K562 (cell line): ENCODE measurements around the gene PRRC2A. TPM values are rescaled to one million over a fixed set of nuclear protein-coding genes. Genes with fewer than 3 reads are reported as not detected.

Experiments
- CBFB ChIP-seq: sonication (generic); formaldehyde crosslinking; IDR thresholded peaks from 2 replicates; pipeline ENCODE4 v1.4.0; 2020; ENCODE audit warnings: mild to moderate bottlenecking, missing genetic modification reagents
- HDAC1 ChIP-seq, 2 experiments: fragments of 450-650 bp; IDR thresholded peaks; 2 replicates each; pipeline ENCODE4 v1.6.1; 2016 to 2017; ENCODE audit warnings: inconsistent platforms in 1 of 2, mild to moderate bottlenecking in 1 of 2, moderate library complexity in 1 of 2
- KAT2B ChIP-seq: IDR thresholded peaks from one replicate; pipeline ENCODE4 v1.6.1; 2012; ENCODE audit warnings: low read depth, mild to moderate bottlenecking, control low read depth, inconsistent platforms, low read length, moderate library complexity
- NFE2 ChIP-seq: IDR thresholded peaks from 2 replicates; pipeline ENCODE4 v1.6.1; 2014; ENCODE audit warnings: antibody characterized with exemption, low read depth
- SLC30A9 ChIP-seq: fragments of 250-450 bp; sonication (Bioruptor Pico); IDR thresholded peaks from 2 replicates; pipeline ENCODE4 v1.8.0; 2022; ENCODE audit warnings: mild to moderate bottlenecking, moderate library complexity
- SRF ChIP-seq, 2 experiments: fragments of 250-450, 450-650 bp in 1 of 2; sonication (Bioruptor Pico) in 1 of 2; sonication (generic) in 1 of 2; formaldehyde crosslinking; IDR thresholded peaks; 2 replicates each; pipeline versions ENCODE4 v1.5.0 to v1.5.1; 2020 to 2022; ENCODE audit warnings: mild to moderate bottlenecking in 1 of 2, missing genetic modification reagents in 1 of 2
- THRAP3 ChIP-seq: fragments of 450-650 bp; IDR thresholded peaks from 2 replicates; pipeline ENCODE4 v1.6.1; 2016; ENCODE audit warnings: mild to moderate bottlenecking, inconsistent platforms, borderline replicate concordance
- TSC22D4 ChIP-seq: fragments of 450-650 bp; IDR thresholded peaks from 2 replicates; pipeline ENCODE4 v1.6.1; 2016; ENCODE audit warnings: missing genetic modification characterization, missing biosample characterization, control low read depth
- XRCC5 ChIP-seq: fragments of 200-400 bp; formaldehyde crosslinking; IDR thresholded peaks from 2 replicates; pipeline ENCODE4 v1.6.1; 2017; ENCODE audit warnings: low read depth, mild to moderate bottlenecking, low read length
- ZNF318 ChIP-seq, 2 experiments: fragments of 450-650 bp; IDR thresholded peaks; 2 replicates each; pipeline ENCODE4 v1.6.1; 2016; ENCODE audit warnings: mild to moderate bottlenecking in 2 of 2, borderline replicate concordance in 1 of 2, low read depth in 1 of 2, moderate library complexity in 1 of 2
- ZNF444 ChIP-seq: fragments of 250-450 bp; sonication (Bioruptor Pico); IDR thresholded peaks from 2 replicates; pipeline ENCODE4 v1.4.0; 2020; ENCODE audit warnings: mild to moderate bottlenecking, moderate library complexity
- ZNF740 ChIP-seq, 3 experiments: fragments of 200-800 bp in 1 of 3; sonication (Bioruptor generic) in 1 of 3; sonication (generic) in 1 of 3; formaldehyde crosslinking in 1 of 3; IDR thresholded peaks; 2 replicates each; pipeline versions ENCODE4 v1.6.1 to v1.8.0; 2016 to 2022; ENCODE audit warnings: mild to moderate bottlenecking in 2 of 3, missing compliant biosample characterization in 2 of 3, missing genetic modification characterization in 2 of 3, missing genetic modification reagents in 1 of 3
- ZNF75A ChIP-seq: fragments of 450-650 bp; formaldehyde crosslinking; IDR thresholded peaks from 2 replicates; pipeline ENCODE4 v1.4.0; 2020; ENCODE audit warnings: mild to moderate bottlenecking
- polyA plus RNA-seq, 8 experiments: library from polyadenylated mRNA; depleted of rRNA in 4 of 8; stranded (reverse) in 5 of 8; unstranded in 3 of 8; fragments of >200 nt; fragmentation: Nextera tagmentation in 2 of 8; fragmentation: Illumina TruSeq in 1 of 8; extraction: Ambion mirVana in 2 of 8; extraction: Trizol in 1 of 8; gene quantifications; 2 replicates each; pipeline versions ENCODE4 v1.2.1 to v1.2.3, GENCODE V29; 2011 to 2014; ENCODE audit warnings: inconsistent platforms in 1 of 8, missing spikeins in 1 of 8
- total RNA-seq, 7 experiments: library from RNA; depleted of rRNA in 6 of 7; stranded (reverse); fragments of >200 nt in 6 of 7; fragmentation: Illumina TruSeq in 2 of 7; extraction: Trizol in 2 of 7; gene quantifications; 2 replicates each; pipeline versions ENCODE4 v1.2.1 to v1.2.3, GENCODE V29; 2011 to 2021; ENCODE audit warnings: low replicate concordance in 1 of 7
- TF ChIP-seq, protein P1 (sequence below): IDR thresholded peaks from 3 replicates; pipeline ENCODE4 v1.6.1; 2011; ENCODE audit warnings: borderline replicate concordance, mild to moderate bottlenecking; ENCODE audit not compliant: insufficient read length, insufficient read depth
- TF ChIP-seq, protein P2 (sequence below), 2 experiments: fragments of 450-650 bp; IDR thresholded peaks; 2 replicates each; pipeline ENCODE4 v1.6.1; 2016

Gene PRRC2A
- total and polyA plus RNA-seq, 9 of the 15 experiments (the other 6 are each of a cell fraction or from before 2014, with no cell fraction given): 1.0 to 332 (median 63.0) TPM

DNA sequence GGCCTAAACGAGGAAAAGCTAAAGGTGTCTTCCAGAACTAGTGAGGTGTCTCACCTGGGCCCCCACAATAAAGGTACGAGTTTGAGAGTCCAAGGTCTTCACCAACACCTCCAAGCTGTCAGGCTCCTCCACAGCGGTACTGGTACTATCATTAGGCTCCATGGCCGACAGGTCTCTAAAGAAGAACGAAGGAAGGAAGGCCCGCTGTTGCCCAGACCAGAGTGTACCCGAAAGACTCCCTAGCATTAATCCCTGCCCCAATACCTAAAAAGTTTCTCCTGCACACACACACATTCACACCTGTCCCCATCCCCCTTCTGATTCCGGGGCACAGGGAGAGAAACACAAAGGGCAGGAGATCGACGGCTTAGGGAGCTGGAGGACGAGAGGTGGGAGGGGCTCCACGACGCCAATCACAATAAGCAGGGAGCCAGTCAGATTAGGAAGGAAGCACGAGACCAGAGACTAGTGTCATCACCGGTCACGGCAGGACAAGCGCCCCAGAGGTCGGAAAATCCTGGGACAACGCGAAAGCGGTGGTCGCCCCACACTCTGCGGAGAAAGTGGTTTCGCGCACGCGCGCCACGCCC, 31.2 kb downstream of the PRRC2A start (continued):
- TF ChIP-seq ZNF740 (CRISPR knock-in tag; IDR thresholded peaks at IDR 0.05): no peak; the same call in 1 of the 2 replicates
- TF ChIP-seq ZNF740 (tag; IDR thresholded peaks at IDR 0.05): no peak
- no peak for TF ChIP-seq SRF (CRISPR knock-in tag; IDR thresholded peaks at IDR 0.05)
- TF ChIP-seq, protein P1, sequence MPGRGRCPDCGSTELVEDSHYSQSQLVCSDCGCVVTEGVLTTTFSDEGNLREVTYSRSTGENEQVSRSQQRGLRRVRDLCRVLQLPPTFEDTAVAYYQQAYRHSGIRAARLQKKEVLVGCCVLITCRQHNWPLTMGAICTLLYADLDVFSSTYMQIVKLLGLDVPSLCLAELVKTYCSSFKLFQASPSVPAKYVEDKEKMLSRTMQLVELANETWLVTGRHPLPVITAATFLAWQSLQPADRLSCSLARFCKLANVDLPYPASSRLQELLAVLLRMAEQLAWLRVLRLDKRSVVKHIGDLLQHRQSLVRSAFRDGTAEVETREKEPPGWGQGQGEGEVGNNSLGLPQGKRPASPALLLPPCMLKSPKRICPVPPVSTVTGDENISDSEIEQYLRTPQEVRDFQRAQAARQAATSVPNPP: no peak
- peak; percentile 80; the same call in 1 of the 2 replicates for TF ChIP-seq CBFB (CRISPR knock-in tag)
- TF ChIP-seq TSC22D4: no peak
- TF ChIP-seq ZNF75A: no peak
- TF ChIP-seq, protein P2, sequence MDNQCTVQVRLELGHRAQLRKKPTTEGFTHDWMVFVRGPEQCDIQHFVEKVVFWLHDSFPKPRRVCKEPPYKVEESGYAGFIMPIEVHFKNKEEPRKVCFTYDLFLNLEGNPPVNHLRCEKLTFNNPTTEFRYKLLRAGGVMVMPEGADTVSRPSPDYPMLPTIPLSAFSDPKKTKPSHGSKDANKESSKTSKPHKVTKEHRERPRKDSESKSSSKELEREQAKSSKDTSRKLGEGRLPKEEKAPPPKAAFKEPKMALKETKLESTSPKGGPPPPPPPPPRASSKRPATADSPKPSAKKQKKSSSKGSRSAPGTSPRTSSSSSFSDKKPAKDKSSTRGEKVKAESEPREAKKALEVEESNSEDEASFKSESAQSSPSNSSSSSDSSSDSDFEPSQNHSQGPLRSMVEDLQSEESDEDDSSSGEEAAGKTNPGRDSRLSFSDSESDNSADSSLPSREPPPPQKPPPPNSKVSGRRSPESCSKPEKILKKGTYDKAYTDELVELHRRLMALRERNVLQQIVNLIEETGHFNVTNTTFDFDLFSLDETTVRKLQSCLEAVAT (IDR thresholded peaks at IDR 0.05): peak in 1 of 2 experiments; percentile 18; a peak in 1 of 4 replicates
- no peak for TF ChIP-seq NFE2
- 0 out of 2 replicates have a peak, but pooled peaks have one; percentile 53 for TF ChIP-seq SLC30A9 (CRISPR knock-in tag)
- no peak; a peak in 1 of 4 replicates for TF ChIP-seq ZNF318 (IDR thresholded peaks at IDR 0.05; ENCODE audit: borderline replicate concordance in 1 of 2, low read depth in 1 of 2)
- TF ChIP-seq ZNF444: 0 out of 2 replicates have a peak, but pooled peaks have one; percentile 24
- TF ChIP-seq THRAP3: no peak
- no peak for TF ChIP-seq HDAC1 (IDR thresholded peaks at IDR 0.05)
- TF ChIP-seq KAT2B: no peak
- no peak for TF ChIP-seq XRCC5
